Mesenteric fat pad (tissue), 1 donor: ENCODE measurements around the gene ECT2L. TPM values are rescaled to one million over a fixed set of nuclear protein-coding genes. Genes with fewer than 3 reads are reported as not detected.

ENCODE experiments used
- DNase-seq: peaks from one replicate; pipeline ENCODE4 v3.0.0-alpha.2; 2020; ENCODE audit warnings: low spot score
- long read RNA-seq: library from polyadenylated mRNA; unstranded; transcript quantifications from one replicate; pipeline ENCODE4 v2.0.0, GENCODE V29; 2020
- total RNA-seq: library from RNA; stranded (reverse); fragmentation: NEBNext Ultra II Directional; extraction: Animal tissue kit (Norgen Biotek cat#: 25700); gene quantifications from one replicate; pipeline ENCODE4 v1.2.1, GENCODE V29; 2021
- donor health status: DM: yes; HTN: yes; CAD: no.

Gene ECT2L, protein sequence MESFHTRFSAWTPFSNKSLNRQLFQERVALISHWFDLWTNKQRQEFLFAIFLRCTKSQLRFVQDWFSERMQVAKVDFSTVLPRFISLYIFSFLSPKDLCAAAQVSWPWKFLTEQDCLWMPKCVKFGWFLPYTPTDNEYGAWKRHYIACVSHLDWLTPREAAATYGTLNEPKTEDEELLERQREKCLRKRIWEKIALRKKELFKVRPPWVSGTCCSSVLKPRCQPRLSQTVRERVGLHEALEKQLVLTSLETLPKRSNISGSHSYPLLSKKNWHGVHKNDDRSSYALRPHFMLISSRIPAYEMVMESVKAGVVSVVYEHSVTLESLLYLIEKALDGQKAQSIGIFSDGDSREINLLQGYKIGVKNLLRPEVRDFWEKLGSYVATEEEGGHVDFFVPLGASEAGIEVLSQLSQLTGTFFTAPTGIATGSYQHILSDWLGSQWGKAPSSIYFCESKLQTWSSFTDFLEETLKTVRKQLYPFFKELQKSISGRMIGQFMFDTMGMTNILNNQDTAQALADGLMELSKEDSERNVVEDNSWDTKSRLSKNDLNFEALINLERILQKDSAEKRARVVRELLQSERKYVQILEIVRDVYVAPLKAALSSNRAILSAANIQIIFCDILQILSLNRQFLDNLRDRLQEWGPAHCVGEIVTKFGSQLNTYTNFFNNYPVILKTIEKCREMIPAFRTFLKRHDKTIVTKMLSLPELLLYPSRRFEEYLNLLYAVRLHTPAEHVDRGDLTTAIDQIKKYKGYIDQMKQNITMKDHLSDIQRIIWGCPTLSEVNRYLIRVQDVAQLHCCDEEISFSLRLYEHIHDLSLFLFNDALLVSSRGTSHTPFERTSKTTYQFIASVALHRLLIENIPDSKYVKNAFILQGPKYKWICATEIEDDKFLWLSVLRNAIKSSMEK
- not detected for total RNA-seq
- long read RNA-seq, result 0 reads

DNA sequence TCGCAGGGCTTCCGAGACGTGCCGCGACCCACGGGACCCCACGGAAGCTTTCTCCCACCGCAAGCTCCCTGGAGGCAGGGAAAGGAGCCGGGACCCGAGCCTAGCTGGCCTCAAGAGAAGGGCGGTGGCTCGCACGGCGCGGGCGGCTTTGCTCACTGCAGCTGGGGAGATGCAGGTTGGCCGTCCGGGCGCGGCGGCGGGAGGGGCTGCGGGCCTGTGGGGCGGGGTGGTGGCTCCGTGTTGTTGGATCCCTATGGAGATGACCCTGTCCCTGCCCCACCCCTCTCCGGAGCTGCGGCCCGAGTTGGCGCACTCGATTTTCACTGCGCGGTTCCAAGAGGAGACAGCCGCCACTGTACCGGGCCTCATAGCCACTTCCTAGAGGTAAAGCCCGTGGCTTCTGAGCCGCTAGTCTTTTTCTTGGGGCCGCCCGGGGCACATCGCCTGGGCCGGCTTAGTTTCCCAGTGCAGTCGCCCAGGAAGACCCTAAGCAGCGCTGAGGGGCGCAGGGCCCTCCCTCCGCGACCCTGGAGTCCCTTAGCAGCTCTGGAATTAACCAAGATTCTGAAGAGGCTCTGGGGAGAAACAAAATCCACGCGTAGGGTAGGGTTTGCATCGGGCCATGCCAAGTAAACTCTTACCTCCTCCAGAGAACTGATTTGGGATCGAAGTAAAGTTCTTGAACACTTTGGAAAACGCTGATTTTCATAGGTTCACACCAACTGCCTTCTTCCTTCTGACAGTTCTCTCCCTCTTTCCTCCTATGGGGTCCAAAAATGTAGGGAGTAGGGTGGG lies at the start of gene ECT2L:
ECT2L (plus strand) TSS at position 279 of the 795 bp plus-strand sequence. CDS start 17,188 bp downstream, outside the sequence.
- DNase-seq, result peak; percentile 93

DNA sequence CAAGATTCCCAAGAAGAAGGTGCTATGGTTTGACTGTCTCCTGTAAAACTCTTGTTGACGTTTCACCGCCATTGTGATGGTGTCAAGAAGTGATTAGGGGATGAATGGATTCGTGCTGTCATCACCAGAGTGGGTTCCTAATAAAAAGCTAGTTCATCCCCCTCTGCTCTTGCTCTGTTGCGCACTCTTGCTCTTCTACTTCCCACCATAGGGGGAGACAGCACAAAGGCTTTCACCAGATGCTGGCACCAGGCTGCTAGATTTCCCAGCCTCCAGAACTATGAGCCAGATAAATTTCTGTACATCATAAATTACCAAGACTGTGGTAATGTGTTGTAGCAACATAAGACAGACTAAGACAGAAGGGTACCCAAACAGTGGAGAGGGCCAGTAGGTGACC lies 43.9 kb upstream of the ECT2L start:
- no peak for DNase-seq

DNA sequence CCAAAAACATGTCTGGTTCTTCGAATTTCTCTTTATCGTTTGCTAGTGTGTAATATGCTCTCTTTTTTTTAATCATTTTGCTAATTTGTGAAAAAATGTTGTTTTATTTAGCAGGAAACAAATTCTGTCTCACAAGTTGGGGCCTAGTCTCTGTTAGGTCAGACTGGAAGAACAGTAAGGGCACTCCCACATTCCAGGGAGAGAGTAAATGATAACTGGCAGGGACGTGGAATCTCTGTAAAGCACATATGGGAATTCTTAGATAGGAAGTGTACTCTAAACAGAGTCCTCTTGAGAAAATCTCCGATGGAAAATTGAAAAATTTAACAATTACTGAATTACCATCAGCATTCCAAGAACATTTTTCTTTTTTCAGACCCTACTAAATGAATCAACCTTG lies 38.8 kb upstream of the ECT2L start:
- DNase-seq, result no peak

DNA sequence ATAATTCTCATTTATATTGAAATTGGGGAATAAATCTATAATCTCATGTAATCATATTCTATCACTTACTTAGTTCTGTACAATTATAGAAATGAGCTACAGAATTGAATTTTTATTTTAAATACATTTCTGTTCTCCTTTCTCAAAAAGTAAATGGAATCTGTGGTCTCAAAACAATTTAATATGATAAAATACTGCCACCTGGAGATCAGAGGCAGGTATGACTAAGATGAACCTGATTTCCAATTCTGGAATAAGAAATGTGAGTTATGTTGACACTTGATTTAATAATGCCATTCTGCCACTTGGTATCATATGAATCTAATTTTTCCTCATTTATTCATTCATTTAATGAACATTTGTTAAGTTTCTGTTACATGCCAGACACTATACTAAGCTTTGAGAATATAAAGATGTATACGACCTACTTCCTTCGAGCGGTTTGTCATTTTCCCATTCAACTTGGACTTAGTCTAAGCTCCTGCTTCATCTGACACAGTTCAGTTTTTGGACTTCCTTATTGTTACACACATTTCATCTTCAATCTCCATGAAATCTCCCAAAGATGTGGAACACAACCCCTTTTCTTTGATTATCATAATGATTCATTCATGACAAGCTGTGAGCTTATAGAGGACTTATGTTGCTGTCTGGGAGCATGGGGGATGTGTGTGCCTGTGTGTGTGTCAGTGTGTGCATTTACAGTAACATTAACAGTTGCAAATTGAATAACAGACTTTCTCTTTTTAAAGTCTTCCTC lies 29.8 kb upstream of the ECT2L start:
- no peak for DNase-seq

DNA sequence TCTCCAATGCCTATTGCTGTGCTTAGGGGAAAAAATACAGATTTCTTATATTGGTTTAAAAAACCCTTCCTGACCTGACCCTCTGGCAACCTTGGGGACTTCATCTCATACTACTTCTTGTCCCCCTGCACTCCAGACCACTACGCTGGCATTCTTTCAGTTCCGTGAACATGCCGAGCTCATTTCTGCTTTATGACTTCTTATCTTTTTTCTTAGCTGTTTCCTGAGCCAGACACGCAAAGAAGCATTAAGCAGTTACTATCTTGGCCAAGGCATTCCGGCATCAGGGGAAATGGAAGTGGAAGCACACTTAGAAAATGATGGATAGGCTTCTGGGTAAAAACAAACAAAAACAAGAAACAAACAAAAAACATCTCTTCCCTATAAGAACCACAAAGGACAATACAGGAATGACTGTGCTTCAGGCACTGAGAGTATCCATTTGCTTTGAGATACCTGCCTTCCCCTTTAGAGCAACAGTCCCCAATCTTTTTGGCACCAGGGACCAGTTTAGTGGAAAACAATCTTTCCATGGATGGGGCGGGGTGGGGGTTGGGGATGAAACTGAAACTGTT lies 26.7 kb upstream of the ECT2L start:
- no peak for DNase-seq

DNA sequence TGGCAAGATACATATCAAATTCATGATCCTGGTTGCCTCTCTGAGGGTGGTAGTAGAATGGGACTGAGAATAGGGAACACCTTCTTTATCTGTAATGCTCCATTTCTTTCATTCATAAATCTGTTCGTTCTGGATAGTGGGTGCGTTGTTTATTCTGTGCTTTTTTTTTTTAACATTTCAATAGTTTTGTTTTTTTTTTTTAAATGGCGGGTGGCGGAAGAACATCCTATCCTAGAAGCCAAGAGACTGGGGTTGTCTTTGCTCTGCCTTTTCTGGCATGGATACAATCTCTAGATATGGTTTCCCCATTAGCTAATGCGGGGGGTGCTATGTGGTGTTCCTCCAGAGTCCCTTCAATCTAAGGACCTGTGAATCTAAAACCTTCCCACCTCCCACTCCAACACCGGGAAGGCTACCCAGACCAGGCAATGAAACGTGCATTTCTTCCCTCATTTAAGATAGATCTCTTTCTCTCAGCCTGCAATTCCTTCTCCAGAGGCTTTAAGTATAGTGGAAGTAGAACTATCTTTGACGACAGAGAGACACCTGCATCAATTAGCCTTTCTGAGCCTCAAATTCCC lies 23.2 kb upstream of the ECT2L start:
- no peak for DNase-seq

DNA sequence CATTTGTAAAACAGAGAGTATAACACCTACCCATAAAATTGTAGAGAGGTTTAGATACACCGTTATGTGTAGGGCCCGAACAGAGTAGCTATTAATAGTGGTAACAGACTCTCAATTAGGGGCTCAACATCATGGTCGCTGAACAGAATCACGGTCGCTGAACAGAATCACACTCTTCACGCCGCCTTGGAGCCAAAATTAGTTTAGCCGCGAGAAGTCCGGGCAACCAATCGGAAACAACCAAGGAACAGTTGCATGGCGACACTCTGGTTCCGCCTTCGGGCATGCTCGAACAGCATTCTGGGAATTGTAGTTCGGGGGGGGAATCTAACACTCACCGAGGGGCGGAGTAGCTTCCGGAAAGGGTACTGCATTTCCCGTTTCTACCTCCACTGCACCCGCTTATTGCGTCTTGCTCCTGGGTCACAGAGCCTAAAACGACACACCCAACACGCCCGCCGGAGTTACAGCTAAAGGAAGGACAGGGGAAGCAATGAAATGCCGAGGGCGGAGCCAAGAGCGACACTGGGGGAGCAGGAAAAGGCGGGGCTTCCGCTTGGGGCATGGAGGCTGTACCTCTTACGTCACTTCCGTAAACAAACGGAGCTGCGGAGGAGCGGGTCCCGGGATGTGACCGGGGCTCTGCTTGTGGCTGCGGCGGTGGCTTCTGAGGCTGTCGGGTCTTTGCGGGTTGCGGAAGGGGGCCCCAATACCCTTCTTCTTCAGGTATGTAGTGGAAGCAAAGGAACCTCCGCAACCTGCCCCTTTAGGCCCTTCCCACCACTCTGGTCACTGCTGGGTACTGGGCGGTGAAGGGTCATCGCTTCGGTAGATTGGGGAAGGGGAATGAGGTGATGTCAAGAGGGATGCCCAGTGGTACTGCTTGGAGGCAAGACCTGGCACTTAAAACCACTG lies 22.5 kb upstream of the ECT2L start, which contains the start of gene CCDC28A:
CCDC28A (plus strand) TSS at position 593 of the 915 bp plus-strand sequence. CDS start 2,352 bp downstream, outside the sequence.
- peak; percentile 96 for DNase-seq

DNA sequence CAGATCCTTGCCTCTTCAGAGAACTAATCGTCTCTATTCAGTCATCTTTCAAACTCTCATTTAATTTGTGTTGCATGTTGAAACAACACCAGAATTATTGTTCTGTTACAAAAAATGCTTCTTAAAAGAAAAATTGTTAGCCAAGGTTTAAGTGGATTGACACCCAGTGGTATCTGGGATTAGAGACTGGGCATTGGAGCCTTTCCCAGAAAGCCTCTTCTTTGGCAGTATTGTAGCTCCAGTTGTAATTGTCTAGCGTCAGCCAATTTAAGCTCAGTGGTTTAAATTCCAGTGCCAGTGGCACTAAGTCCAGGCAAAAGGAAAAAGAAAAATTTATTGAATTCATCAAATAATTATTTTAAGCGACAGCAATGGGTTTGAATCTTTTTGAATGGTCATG lies 21.5 kb upstream of the ECT2L start:
- DNase-seq, result no peak

DNA sequence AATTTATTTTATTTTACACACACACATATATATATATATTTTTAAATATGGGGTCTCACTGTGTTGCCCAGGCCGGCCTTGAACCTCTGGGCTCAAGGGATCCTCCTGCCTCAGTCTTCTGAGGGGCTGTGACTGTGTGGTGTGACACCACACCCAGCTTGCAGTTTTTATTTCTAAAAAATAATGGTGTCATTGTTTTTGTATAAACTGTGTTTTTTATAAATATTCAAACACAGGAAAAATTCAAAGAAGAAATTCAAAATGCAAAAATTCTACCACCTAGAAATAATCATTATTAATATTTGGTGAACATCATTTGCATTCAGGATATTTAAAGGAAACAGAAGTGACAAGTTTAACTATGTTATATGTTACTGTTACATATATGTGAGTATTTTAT lies 19.2 kb upstream of the ECT2L start:
- no peak for DNase-seq

DNA sequence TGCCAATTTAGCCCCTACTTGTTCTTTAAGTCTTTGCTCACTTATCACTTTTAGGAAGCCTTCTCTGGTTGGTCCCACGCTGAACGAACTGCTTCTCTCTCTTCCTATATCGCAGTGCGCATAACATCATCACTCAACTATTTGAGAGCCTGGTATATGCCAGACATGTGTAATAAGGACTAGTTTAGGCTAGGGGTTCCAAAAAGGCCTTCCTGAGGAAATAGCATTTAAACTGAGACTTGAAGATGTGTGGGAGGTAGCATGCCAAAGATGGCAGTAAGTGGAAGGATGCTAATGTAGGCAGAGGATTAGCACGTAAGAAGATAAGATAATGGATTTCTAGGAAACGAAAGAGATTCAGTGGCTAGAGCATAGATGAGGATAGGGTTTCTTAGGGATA lies 17.6 kb upstream of the ECT2L start:
- no peak for DNase-seq

DNA sequence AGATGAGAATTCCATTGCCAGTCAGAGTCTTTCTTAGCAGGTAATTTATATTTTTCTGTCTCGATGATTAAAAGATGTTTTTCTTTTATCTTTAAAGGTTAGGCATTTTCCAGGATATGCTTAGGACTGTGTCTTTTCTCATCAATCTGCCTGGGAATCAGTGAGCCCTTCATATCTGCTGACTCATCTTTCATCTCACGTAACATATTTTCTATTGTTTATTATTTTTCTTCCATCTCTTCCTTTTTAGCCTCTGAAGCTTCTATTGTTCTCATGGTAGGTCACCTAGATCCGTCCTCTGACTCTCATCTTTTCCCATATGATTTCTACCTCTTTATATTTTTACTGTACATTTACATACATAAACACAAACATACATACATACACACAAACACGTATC lies 13.6 kb upstream of the ECT2L start:
- DNase-seq, result no peak

DNA sequence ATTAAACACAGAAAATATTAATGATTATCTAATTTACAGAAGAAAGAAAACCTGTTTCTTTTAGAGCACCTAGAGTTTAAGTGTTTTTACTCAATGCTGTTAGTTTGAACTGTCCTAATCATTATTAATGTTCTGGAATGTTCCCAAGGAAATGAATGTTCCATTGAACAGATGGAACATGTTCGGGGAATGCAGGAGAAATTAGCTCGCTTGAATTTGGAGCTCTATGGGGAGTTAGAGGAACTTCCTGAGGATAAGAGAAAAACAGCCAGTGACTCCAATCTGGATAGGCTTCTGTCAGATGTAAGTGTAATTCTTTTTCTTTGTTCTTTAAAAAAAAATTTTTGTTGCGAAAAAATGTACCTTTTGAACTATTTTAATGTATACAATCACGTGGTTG lies 10.8 kb upstream of the ECT2L start:
- DNase-seq, result no peak

DNA sequence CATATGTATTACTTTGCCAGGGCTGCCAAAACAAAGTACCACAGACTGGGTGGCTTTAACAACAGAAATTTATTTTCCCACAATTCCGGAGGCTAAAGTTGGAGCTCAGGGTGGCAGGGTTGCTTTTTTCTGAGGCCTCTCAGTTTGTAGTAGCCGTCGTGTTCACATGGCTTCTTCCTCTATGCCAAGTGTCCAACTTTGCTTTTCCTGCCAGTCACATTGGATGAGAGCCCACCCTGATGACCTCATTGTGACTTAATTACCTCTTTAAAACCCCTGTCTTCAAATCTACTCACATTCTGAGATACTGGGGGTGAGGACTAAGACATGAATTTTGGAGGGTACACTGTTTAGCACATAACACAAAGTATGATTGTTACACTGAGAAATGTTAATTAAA lies 9.9 kb upstream of the ECT2L start:
- no peak for DNase-seq

DNA sequence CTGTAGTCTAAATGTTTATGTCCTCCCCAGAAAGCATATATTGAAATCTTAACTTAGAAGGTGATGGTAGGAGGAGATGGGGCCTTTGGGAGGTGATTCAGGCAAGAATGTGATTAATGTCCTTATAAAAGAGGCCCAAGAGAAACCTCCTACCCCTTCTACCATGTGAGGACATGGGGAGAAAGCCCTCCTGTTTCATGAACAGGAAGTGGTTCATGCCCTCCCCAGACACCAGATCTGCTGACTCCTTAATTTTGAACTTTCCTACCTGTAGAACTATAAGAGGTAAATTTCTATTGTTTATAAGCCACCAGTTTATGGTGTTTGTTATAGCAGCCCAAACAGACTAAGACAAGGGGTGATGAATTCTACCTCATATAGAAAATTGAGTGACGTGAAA lies 8.7 kb upstream of the ECT2L start:
- no peak for DNase-seq

DNA sequence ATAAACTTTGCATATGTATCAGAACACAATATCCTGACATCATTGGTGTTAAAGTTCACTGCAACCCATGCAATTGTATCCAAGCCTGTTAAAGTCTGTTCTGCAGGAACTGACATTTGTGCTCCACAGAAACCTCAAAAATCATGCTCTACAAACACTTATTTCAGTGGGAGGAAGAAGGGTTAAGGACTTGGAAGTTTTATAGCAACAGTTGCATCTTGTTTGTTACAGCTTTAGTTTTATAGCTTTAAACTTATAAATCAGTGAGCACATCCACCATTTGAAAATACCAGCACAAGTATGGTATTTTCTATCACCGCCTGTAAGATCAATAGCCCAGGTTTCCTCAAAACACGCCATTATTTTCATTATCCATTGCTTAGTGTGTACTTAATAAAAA lies 884 bp downstream of the ECT2L start:
- DNase-seq, result no peak

DNA sequence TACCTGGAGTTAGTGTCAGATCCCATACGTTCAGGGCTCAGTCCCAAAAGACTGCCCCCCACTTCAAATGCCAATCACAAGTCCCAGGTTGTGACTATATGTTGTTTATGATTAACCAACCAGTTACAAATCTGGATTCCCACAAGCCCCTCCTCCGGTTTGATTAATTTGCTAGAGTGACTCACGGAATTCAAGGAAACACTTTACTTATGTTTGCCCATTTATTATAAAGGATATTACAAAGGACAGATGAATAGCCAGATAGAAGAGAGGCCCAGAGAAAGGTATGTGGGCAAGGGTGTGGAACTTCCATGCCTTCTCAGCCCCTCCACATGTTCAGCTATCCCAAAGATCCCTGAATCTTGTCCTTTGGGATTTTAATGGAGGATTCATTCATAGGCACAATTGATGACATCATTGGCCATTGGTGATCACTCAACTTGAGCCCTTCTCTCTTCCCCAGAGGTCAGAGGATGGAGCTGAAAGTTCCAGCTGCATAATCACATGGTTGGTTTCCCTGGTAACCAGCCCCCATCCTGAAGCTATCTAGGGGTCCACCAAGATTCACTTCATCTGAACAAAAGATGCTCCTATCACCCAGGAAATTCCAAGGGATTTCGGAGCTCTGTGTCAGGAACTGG lies 2.0 kb downstream of the ECT2L start:
- no peak for DNase-seq

DNA sequence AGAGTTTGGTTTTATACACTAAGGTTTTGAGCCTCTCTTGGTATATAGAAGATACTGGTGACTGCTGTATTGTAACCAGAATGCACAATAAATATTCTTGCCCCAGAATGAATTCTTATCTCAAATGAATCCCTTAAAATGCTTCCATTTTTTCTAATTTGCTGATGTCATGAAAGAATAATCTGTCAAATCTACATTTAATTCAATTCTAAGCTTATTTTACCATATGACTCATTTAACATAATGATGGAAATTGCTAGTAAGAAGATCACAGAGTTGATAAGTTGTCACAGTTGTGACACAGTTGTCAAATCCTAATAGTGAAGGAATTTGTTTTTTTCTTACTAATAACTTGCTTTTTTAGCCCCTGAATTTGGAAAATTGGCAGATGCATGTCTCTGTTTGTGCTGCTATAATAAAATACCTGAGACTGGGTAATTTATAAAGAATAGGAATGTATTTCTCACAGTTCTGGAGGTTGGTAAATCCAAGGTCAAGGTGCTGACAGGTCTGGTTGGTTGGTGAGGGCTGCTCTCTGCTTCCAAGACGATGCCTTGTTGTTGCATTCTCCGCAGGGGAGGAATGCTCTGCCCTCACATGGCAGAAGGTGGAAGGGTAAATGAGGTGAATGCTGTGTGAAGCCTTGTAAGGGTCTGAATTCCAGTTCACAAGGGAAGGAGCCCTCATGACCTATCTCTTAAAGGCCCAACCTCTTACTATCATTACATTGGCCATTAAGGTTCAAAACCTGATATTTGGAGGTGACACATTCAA lies 4.7 kb downstream of the ECT2L start:
- DNase-seq, result no peak
